Liver (tissue), 9 donors: Measurements from ENCODE around the gene PUS1. TPM values are rescaled to one million over a fixed set of nuclear protein-coding genes. Genes with fewer than 3 reads are reported as not detected.

Source experiments
- DNase-seq: peaks from one replicate; pipeline ENCODE4 v3.0.0-alpha.2; 2017; ENCODE audit warnings: low spot score
- H3K27ac ChIP-seq, 2 donors: one replicate each; pipeline ENCODE4 v1.7.0; 2013; ENCODE audit warnings: inconsistent platforms in 2 of 2, low read length in 2 of 2, control low read depth in 1 of 2, low read depth in 1 of 2, mild to moderate bottlenecking in 1 of 2
- H3K27me3 ChIP-seq, 4 donors: one replicate each; pipeline versions ENCODE4 v1.6.1 to v1.7.0; 2013; ENCODE audit warnings: low read length in 3 of 4, inconsistent platforms in 1 of 4, mild to moderate bottlenecking in 1 of 4, moderate library complexity in 1 of 4; ENCODE audit not compliant: control insufficient read depth in 4 of 4, insufficient read depth in 4 of 4
- H3K36me3 ChIP-seq, 4 donors: one replicate each; pipeline versions ENCODE4 v1.6.1 to v1.7.0; 2013; ENCODE audit warnings: low read length in 3 of 4, mild to moderate bottlenecking in 3 of 4, low read depth in 1 of 4, moderate library complexity in 1 of 4; ENCODE audit not compliant: control insufficient read depth in 4 of 4, insufficient read depth in 3 of 4
- H3K4me1 ChIP-seq, 4 donors: one replicate each; pipeline versions ENCODE4 v1.6.1 to v1.7.0; 2013; ENCODE audit warnings: low read length in 3 of 4, mild to moderate bottlenecking in 3 of 4, moderate library complexity in 1 of 4; ENCODE audit not compliant: control insufficient read depth in 4 of 4, insufficient read depth in 4 of 4
- H3K4me3 ChIP-seq, 3 donors: one replicate each; pipeline versions ENCODE4 v1.6.1 to v1.7.0; 2013; ENCODE audit warnings: low read length in 3 of 3, control low read depth in 1 of 3, low read depth in 1 of 3, mild to moderate bottlenecking in 1 of 3
- H3K9ac ChIP-seq, 2 donors: one replicate each; pipeline ENCODE4 v1.7.0; 2013; ENCODE audit warnings: low read length in 2 of 2, mild to moderate bottlenecking in 2 of 2, moderate library complexity in 2 of 2, control low read depth in 1 of 2, low read depth in 1 of 2
- H3K9me3 ChIP-seq, 4 donors: one replicate each; pipeline versions ENCODE4 v1.6.1 to v1.7.0; 2013; ENCODE audit warnings: low read length in 3 of 4; ENCODE audit not compliant: control insufficient read depth in 4 of 4
- EGR1 ChIP-seq, 2 donors: IDR thresholded peaks; 2 replicates each; pipeline ENCODE4 v1.6.1; 2016 to 2018; ENCODE audit warnings: antibody characterized with exemption in 2 of 2, low read depth in 2 of 2
- FOXA1 ChIP-seq: IDR thresholded peaks from 2 replicates; pipeline ENCODE4 v1.6.1; 2016; ENCODE audit warnings: antibody characterized with exemption
- GABPA ChIP-seq, 2 donors: IDR thresholded peaks in 1 of 2; conservative IDR thresholded peaks in 1 of 2; 2 replicates each; pipeline ENCODE4 v1.6.1; 2016; ENCODE audit warnings: antibody characterized with exemption in 2 of 2, mild to moderate bottlenecking in 1 of 2, moderate library complexity in 1 of 2
- JUND ChIP-seq, 2 donors: IDR thresholded peaks; 2 replicates each; pipeline ENCODE4 v1.6.1; 2016; ENCODE audit warnings: antibody characterized with exemption in 2 of 2
- RAD21 ChIP-seq, 2 donors: IDR thresholded peaks; 2 replicates each; pipeline ENCODE4 v1.6.1; 2016; ENCODE audit warnings: antibody characterized with exemption in 2 of 2, mild to moderate bottlenecking in 2 of 2
- SP1 ChIP-seq: IDR thresholded peaks from 2 replicates; pipeline ENCODE4 v1.6.1; 2018; ENCODE audit warnings: antibody characterized with exemption, mild to moderate bottlenecking
- YY1 ChIP-seq: IDR thresholded peaks from 2 replicates; pipeline ENCODE4 v1.6.1; 2016; ENCODE audit warnings: antibody characterized with exemption, mild to moderate bottlenecking
- WGBS: extraction: QIAGEN DNeasy Blood & Tissue Kit; methylation state at CpG from one replicate; pipeline ENCODE4 v1.1.7; 2013; 5-methylcytosine and 5-hydroxymethylcytosine counted together
- polyA plus RNA-seq, 2 donors: library from polyadenylated mRNA; stranded (reverse) in 1 of 2; unstranded in 1 of 2; fragments of 200-250 nt in 1 of 2; fragments of >200 nt in 1 of 2; fragmentation: Nextera tagmentation in 1 of 2; extraction: Ambion mirVana in 1 of 2; gene quantifications; one replicate each; pipeline versions ENCODE4 v1.2.1 to v1.2.3, GENCODE V29; 2013 to 2015
- total RNA-seq, 2 donors: library from RNA; depleted of rRNA; stranded (reverse); fragments of >200 nt; gene quantifications; one replicate each; pipeline ENCODE4 v1.2.3, GENCODE V29; 2014
- TF ChIP-seq, protein P1 (sequence below): IDR thresholded peaks from 2 replicates; pipeline ENCODE4 v1.6.1; 2016; ENCODE audit warnings: antibody characterized with exemption
- TF ChIP-seq, protein P2 (sequence below): fragments of 150-350 bp; IDR thresholded peaks from 2 replicates; pipeline ENCODE4 v1.5.1; 2017; ENCODE audit warnings: improper control_type of control experiment, low read depth, low read length; ENCODE audit not compliant: missing input control
- TF ChIP-seq, protein P3 (sequence below): IDR thresholded peaks from 2 replicates; pipeline ENCODE4 v1.6.1; 2016; ENCODE audit warnings: antibody characterized with exemption
- TF ChIP-seq, protein P4 (sequence below): IDR thresholded peaks from 2 replicates; pipeline ENCODE4 v1.6.1; 2016; ENCODE audit warnings: antibody characterized with exemption, mild to moderate bottlenecking
- donor health status: healthy.
- donor health status: healthy.
- donor health status: healthy.
- donor health status: healthy.
- donor health status: healthy.

The PUS1 gene
- total and polyA plus RNA-seq, 4 donors: 6.1 to 24.4 (median 10.7) TPM

DNA sequence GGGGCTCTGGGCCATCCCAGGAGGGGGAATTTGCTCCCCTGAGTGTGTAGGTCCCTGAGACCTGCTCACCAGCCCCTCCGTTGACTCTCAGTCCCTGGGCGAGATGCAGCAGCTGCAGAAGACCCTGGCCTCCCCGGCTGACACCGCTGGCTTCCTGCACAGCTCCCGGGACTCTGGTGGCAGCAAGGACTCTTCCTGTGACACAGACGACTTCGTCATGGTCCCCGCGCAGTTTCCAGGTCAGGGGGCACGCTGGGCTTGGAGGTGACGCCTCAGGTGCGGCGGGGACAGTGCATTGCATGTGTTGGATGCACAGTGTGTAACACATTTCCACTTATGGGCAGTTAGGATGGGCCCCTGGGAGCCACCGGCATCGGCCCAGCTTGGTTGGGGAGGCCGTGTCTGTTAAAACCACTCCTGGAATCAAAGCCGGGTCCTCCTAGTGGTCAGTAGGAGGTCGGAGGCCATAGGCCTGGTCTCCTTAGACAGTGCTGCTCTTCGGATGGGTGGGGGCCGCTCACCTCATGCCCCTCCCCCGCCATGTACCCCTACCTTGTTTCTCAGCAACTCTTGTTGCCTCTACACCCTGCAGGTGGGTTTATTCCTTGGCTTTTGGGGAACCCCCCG, 17.1 kb upstream of the PUS1 start:
- H3K9me3 ChIP-seq: no peaks in the 10 kb centered on the region
- H3K36me3 ChIP-seq: peaks cover 41 to 83% (median 46%) of the 10 kb centered on the region in 4 donors
- H3K4me1 ChIP-seq: peaks cover 0 to 6% (median 0%) of the 10 kb centered on the region in 4 donors
- H3K27me3 ChIP-seq: no peaks in the 10 kb centered on the region
- 89% methylated on average over 22 of the region's 22 CpGs for WGBS
- TF ChIP-seq, protein P1, sequence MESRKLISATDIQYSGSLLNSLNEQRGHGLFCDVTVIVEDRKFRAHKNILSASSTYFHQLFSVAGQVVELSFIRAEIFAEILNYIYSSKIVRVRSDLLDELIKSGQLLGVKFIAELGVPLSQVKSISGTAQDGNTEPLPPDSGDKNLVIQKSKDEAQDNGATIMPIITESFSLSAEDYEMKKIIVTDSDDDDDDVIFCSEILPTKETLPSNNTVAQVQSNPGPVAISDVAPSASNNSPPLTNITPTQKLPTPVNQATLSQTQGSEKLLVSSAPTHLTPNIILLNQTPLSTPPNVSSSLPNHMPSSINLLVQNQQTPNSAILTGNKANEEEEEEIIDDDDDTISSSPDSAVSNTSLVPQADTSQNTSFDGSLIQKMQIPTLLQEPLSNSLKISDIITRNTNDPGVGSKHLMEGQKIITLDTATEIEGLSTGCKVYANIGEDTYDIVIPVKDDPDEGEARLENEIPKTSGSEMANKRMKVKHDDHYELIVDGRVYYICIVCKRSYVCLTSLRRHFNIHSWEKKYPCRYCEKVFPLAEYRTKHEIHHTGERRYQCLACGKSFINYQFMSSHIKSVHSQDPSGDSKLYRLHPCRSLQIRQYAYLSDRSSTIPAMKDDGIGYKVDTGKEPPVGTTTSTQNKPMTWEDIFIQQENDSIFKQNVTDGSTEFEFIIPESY: no peak
- no peak overlapping the region for H3K9ac ChIP-seq
- no peak overlapping the region for H3K4me3 ChIP-seq
- DNase-seq: no peak
- H3K27ac ChIP-seq: peak overlapping the region in 1 of 2 donors; percentile 41

DNA sequence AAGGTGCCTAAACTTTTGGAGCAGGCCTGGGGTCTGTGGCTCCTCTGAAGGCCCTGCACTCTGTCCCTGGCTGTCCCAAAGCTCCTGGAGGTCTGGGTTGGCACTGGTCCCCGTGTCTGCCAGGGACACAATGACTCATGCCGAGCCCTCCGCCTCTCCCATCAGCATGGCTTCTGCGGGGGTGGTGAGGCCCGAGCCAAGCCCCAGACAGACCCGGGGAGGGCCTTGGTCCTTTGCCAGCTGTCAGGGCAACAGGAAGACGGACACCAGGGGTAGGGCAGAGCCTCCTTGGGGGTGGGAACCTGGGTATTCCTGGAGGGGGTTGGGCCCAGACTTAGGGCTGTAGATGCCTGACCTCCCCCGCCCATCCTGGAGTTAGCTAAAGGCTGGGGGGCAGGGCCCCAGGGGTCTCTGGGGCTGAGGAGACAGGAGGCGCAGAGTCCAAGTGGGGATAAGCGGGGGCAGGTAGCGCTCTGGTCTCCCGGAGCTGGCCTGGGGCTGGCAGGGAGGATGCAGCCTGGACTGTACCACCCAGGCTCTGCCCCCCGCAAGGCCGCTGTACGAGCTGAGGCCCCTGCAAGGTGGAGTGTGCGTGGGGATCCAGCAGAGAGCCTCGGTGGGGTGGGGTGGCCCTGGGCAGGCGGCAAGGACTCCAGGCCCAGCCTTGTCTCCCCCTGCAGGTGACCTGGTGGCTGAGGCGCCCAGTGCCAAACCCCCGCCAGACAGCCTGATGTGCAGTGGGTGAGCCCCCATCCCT, 16.4 kb upstream of the PUS1 start:
- WGBS: 81% methylated on average over 20 of the region's 20 CpGs
- peaks cover 42 to 82% (median 44%) of the 10 kb centered on the region in 4 donors for H3K36me3 ChIP-seq
- TF ChIP-seq EGR1 (IDR thresholded peaks at IDR 0.05; ENCODE audit: low read depth in 2 of 2): peak in 1 of 2 donors; percentile 34
- no peak for TF ChIP-seq GABPA (IDR thresholded peaks at IDR 0.05 in 1 of 2, conservative IDR thresholded peaks at IDR 0.05 in 1 of 2)
- no peak overlapping the region for H3K4me3 ChIP-seq
- H3K27ac ChIP-seq: peak overlapping the region in 1 of 2 donors; percentile 41
- H3K9me3 ChIP-seq: no peaks in the 10 kb centered on the region
- peaks cover 0 to 6% (median 0%) of the 10 kb centered on the region in 4 donors for H3K4me1 ChIP-seq
- H3K9ac ChIP-seq: no peak overlapping the region
- no peak for DNase-seq
- H3K27me3 ChIP-seq: no peaks in the 10 kb centered on the region

DNA sequence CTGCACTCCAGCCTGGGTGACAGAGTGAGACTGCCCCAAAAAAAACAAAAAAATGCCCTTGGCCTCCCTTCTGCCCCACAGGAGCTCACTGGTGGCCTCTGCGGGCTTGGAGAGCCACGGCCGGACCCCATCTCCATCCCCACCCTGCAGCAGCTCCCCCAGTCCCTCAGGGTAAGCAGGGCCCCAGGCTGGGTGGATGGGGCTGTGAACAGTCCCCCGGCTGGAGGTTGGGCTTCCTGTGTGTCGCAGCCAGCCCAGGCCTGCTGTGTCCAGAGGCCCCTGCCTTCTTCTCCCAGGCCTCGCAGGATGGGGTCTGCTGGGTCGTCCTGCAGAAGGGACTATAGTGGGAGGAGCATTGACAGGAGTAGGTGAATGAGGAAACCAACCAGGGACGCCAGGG, 15.4 kb upstream of the PUS1 start:
- 94% methylated on average over 8 of the region's 8 CpGs for WGBS
- no peak overlapping the region for H3K27ac ChIP-seq
- H3K4me1 ChIP-seq: peaks cover 0 to 6% (median 0%) of the 10 kb centered on the region in 4 donors
- no peak overlapping the region for H3K9ac ChIP-seq
- H3K4me3 ChIP-seq: no peak overlapping the region
- TF ChIP-seq, protein P2, sequence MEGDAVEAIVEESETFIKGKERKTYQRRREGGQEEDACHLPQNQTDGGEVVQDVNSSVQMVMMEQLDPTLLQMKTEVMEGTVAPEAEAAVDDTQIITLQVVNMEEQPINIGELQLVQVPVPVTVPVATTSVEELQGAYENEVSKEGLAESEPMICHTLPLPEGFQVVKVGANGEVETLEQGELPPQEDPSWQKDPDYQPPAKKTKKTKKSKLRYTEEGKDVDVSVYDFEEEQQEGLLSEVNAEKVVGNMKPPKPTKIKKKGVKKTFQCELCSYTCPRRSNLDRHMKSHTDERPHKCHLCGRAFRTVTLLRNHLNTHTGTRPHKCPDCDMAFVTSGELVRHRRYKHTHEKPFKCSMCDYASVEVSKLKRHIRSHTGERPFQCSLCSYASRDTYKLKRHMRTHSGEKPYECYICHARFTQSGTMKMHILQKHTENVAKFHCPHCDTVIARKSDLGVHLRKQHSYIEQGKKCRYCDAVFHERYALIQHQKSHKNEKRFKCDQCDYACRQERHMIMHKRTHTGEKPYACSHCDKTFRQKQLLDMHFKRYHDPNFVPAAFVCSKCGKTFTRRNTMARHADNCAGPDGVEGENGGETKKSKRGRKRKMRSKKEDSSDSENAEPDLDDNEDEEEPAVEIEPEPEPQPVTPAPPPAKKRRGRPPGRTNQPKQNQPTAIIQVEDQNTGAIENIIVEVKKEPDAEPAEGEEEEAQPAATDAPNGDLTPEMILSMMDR: no peak
- no peak for TF ChIP-seq SP1
- TF ChIP-seq RAD21 (IDR thresholded peaks at IDR 0.05): no peak
- TF ChIP-seq, protein P3, sequence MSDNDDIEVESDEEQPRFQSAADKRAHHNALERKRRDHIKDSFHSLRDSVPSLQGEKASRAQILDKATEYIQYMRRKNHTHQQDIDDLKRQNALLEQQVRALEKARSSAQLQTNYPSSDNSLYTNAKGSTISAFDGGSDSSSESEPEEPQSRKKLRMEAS: no peak
- TF ChIP-seq GABPA (IDR thresholded peaks at IDR 0.05 in 1 of 2, conservative IDR thresholded peaks at IDR 0.05 in 1 of 2): no peak
- no peak for TF ChIP-seq FOXA1
- TF ChIP-seq, protein P1: no peak
- TF ChIP-seq YY1: no peak
- TF ChIP-seq, protein P4, sequence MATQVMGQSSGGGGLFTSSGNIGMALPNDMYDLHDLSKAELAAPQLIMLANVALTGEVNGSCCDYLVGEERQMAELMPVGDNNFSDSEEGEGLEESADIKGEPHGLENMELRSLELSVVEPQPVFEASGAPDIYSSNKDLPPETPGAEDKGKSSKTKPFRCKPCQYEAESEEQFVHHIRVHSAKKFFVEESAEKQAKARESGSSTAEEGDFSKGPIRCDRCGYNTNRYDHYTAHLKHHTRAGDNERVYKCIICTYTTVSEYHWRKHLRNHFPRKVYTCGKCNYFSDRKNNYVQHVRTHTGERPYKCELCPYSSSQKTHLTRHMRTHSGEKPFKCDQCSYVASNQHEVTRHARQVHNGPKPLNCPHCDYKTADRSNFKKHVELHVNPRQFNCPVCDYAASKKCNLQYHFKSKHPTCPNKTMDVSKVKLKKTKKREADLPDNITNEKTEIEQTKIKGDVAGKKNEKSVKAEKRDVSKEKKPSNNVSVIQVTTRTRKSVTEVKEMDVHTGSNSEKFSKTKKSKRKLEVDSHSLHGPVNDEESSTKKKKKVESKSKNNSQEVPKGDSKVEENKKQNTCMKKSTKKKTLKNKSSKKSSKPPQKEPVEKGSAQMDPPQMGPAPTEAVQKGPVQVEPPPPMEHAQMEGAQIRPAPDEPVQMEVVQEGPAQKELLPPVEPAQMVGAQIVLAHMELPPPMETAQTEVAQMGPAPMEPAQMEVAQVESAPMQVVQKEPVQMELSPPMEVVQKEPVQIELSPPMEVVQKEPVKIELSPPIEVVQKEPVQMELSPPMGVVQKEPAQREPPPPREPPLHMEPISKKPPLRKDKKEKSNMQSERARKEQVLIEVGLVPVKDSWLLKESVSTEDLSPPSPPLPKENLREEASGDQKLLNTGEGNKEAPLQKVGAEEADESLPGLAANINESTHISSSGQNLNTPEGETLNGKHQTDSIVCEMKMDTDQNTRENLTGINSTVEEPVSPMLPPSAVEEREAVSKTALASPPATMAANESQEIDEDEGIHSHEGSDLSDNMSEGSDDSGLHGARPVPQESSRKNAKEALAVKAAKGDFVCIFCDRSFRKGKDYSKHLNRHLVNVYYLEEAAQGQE: no peak
- TF ChIP-seq JUND (IDR thresholded peaks at IDR 0.05): no peak
- no peak for DNase-seq
- no peaks in the 10 kb centered on the region for H3K27me3 ChIP-seq
- H3K9me3 ChIP-seq: no peaks in the 10 kb centered on the region
- H3K36me3 ChIP-seq: peaks cover 35 to 87% (median 44%) of the 10 kb centered on the region in 4 donors
